G401.6 (cell line): ENCODE results near the gene PGK1.
A peak's percentile ranks its signal among the peaks of the same experiment; 100 is the strongest.
"Not testable (repeated sequence)": the region's sequence is repeated elsewhere in the genome, so short reads cannot be mapped to it uniquely, and the experiment has no call there.

Experiments
- FAIRE-seq: peaks from 2 replicates; lab custom pipeline; 2012; peaks lifted over from hg19 to GRCh38; lab: Jason Lieb, UNC

Gene PGK1

GRCh38 chrX:78116365-78116764 lies 12.3 kb downstream of the PGK1 start:
- FAIRE-seq: no peak

GRCh38 chrX:78116766-78117165 lies 12.7 kb downstream of the PGK1 start:
- FAIRE-seq: no peak

- no peak for FAIRE-seq
Measured at GRCh38 chrX:78118628-78119027, 14.6 kb downstream of the PGK1 start.

GRCh38 chrX:78119521-78120227 lies 15.6 kb downstream of the PGK1 start:
- peak; percentile 92 for FAIRE-seq

GRCh38 chrX:78123190-78123589 lies 19.1 kb downstream of the PGK1 start:
- no peak for FAIRE-seq

- no peak for FAIRE-seq
Measured at GRCh38 chrX:78124307-78124706, 20.3 kb downstream of the PGK1 start.

GRCh38 chrX:78125148-78125547 lies 21.1 kb downstream of the PGK1 start:
- no peak for FAIRE-seq

- FAIRE-seq: not testable (repeated sequence)
Measured at GRCh38 chrX:78125781-78126180, 21.7 kb downstream of the PGK1 start.

GRCh38 chrX:78129714-78130113 lies 25.7 kb downstream of the PGK1 start:
- no peak for FAIRE-seq

GRCh38 chrX:78130396-78130795 lies 26.3 kb downstream of the PGK1 start:
- FAIRE-seq: no peak

GRCh38 chrX:78131117-78131516 lies 27.1 kb downstream of the PGK1 start:
- FAIRE-seq: no peak

- FAIRE-seq: no peak
Measured at GRCh38 chrX:78133238-78133960, 29.4 kb downstream of the PGK1 start.

- FAIRE-seq: peak; percentile 97
Measured at GRCh38 chrX:78139160-78140123, 35.4 kb downstream of the PGK1 start, which contains the start of gene TAF9B. TAF9B (minus strand) TSS chrX:78139650; CDS start chrX:78139611, 39 bp downstream.

GRCh38 chrX:78140206-78140605 lies 36.2 kb downstream of the PGK1 start:
- no peak for FAIRE-seq

GRCh38 chrX:78147002-78147540 lies 43.0 kb downstream of the PGK1 start:
- not testable (repeated sequence) for FAIRE-seq

GRCh38 chrX:78157373-78157772 lies 53.3 kb downstream of the PGK1 start:
- not testable (repeated sequence) for FAIRE-seq

GRCh38 chrX:78157846-78158245 lies 53.8 kb downstream of the PGK1 start:
- FAIRE-seq: not testable (repeated sequence)

- FAIRE-seq: not testable (repeated sequence)
Measured at GRCh38 chrX:78160711-78161110, 56.7 kb downstream of the PGK1 start.

- not testable (repeated sequence) for FAIRE-seq
Measured at GRCh38 chrX:78163175-78163574, 59.1 kb downstream of the PGK1 start.

GRCh38 chrX:78165425-78165824 lies 61.4 kb downstream of the PGK1 start:
- no peak for FAIRE-seq

GRCh38 chrX:78168065-78168464 lies 64.0 kb downstream of the PGK1 start:
- FAIRE-seq: no peak
